ENCODE measurements around the gene SPATA9.

- no peak for TF ChIP-seq CTCF (CRISPR knock-in tag; IDR thresholded peaks at IDR 0.05)
- no peak for TF ChIP-seq ZNF501 (CRISPR knock-in tag; IDR thresholded peaks at IDR 0.05)
- no peak for TF ChIP-seq NBN (conservative IDR thresholded peaks at IDR 0.05)
- TF ChIP-seq ZNF766 (CRISPR knock-in tag; IDR thresholded peaks at IDR 0.05; ENCODE audit: borderline replicate concordance), result no peak
Observed at GRCh38 chr5:95709967-95710650, 27.3 kb upstream of the SPATA9 start.
